H9 (cell line): ENCODE measurements around the gene ETFDH. TPM values are rescaled to one million over a fixed set of nuclear protein-coding genes. Genes with fewer than 3 reads are reported as not detected.
"Not testable (repeated sequence)": the region's sequence is repeated elsewhere in the genome, so short reads cannot be mapped to it uniquely, and the experiment has no call there.

Experiments
- DNase-seq: peaks from one replicate; pipeline ENCODE4 v3.0.0-alpha.2; 2017
- H2AFZ ChIP-seq: one replicate; pipeline ENCODE4 v1.6.1; 2013; ENCODE audit warnings: mild to moderate bottlenecking, low read length, control low read depth, moderate library complexity
- H2AK5ac ChIP-seq: 2 replicates; pipeline ENCODE4 v1.6.1; 2013; ENCODE audit warnings: low read length, control low read depth, mixed read lengths; ENCODE audit not compliant: insufficient read length
- H2BK120ac ChIP-seq: one replicate; pipeline ENCODE4 v1.6.1; 2013; ENCODE audit warnings: low read depth, mild to moderate bottlenecking, low read length, control low read depth, inconsistent platforms; ENCODE audit not compliant: poor library complexity, severe bottlenecking
- H2BK12ac ChIP-seq: 2 replicates; pipeline ENCODE4 v1.6.1; 2013; ENCODE audit warnings: low read length, control low read depth, mixed read lengths, low read depth; ENCODE audit not compliant: insufficient read length
- H2BK15ac ChIP-seq: 2 replicates; pipeline ENCODE4 v1.6.1; 2013; ENCODE audit warnings: low read depth, low read length, control low read depth
- H2BK20ac ChIP-seq: one replicate; pipeline ENCODE4 v1.6.1; 2013; ENCODE audit warnings: low read depth, mild to moderate bottlenecking, low read length, control low read depth, inconsistent platforms; ENCODE audit not compliant: poor library complexity, severe bottlenecking
- H2BK5ac ChIP-seq: 2 replicates; pipeline ENCODE4 v1.6.1; 2013; ENCODE audit warnings: low read length, control low read depth, mixed read lengths; ENCODE audit not compliant: insufficient read length
- H3K14ac ChIP-seq: 2 replicates; pipeline ENCODE4 v1.6.1; 2013; ENCODE audit warnings: low read length, control low read depth; ENCODE audit not compliant: insufficient read depth
- H3K18ac ChIP-seq: 2 replicates; pipeline ENCODE4 v1.6.1; 2013; ENCODE audit warnings: low read depth, mild to moderate bottlenecking, mixed read lengths, low read length, control low read depth; ENCODE audit not compliant: insufficient read length
- H3K23ac ChIP-seq: 2 replicates; pipeline ENCODE4 v1.6.1; 2013; ENCODE audit warnings: low read length, control low read depth, mixed read lengths, low read depth; ENCODE audit not compliant: insufficient read length
- H3K23me2 ChIP-seq: 2 replicates; pipeline ENCODE4 v1.6.1; 2013; ENCODE audit warnings: low read depth, mild to moderate bottlenecking, mixed read lengths, low read length, control low read depth; ENCODE audit not compliant: insufficient read length, poor library complexity, severe bottlenecking
- H3K27ac ChIP-seq: 2 replicates; pipeline ENCODE4 v1.5.1; 2013; ENCODE audit warnings: low read length, control low read depth, mixed read lengths, low read depth; ENCODE audit not compliant: insufficient read length
- H3K27me3 ChIP-seq: 2 replicates; pipeline ENCODE4 v1.6.1; 2013; ENCODE audit warnings: low read length, control low read depth, inconsistent platforms; ENCODE audit not compliant: insufficient read depth
- H3K4ac ChIP-seq: 2 replicates; pipeline ENCODE4 v1.6.1; 2013; ENCODE audit warnings: low read depth, mild to moderate bottlenecking, control low read depth, inconsistent platforms, low read length, moderate library complexity
- H3K4me1 ChIP-seq: 2 replicates; pipeline ENCODE4 v1.6.1; 2013; ENCODE audit warnings: low read length, control low read depth, inconsistent platforms; ENCODE audit not compliant: insufficient read depth
- H3K4me2 ChIP-seq: 2 replicates; pipeline ENCODE4 v1.6.1; 2013; ENCODE audit warnings: low read length, control low read depth, mixed read lengths; ENCODE audit not compliant: insufficient read length, insufficient read depth
- H3K56ac ChIP-seq: 2 replicates; pipeline ENCODE4 v1.6.1; 2013; ENCODE audit warnings: low read depth, mild to moderate bottlenecking, mixed read lengths, low read length, control low read depth; ENCODE audit not compliant: insufficient read length
- H3K79me1 ChIP-seq: 2 replicates; pipeline ENCODE4 v1.6.1; 2013; ENCODE audit warnings: low read depth, mild to moderate bottlenecking, moderate library complexity, low read length, control low read depth, inconsistent platforms; ENCODE audit not compliant: insufficient read depth, poor library complexity, severe bottlenecking
- H3K79me2 ChIP-seq: 2 replicates; pipeline ENCODE4 v1.6.1; 2013; ENCODE audit warnings: low read length, control low read depth, inconsistent platforms; ENCODE audit not compliant: insufficient read depth
- H3K9ac ChIP-seq: 2 replicates; pipeline ENCODE4 v1.6.1; 2013; ENCODE audit warnings: low read length, control low read depth, mixed read lengths; ENCODE audit not compliant: insufficient read length; ENCODE audit errors: extremely low read depth
- H3K9me3 ChIP-seq: one replicate; pipeline ENCODE4 v1.6.1; 2013; ENCODE audit warnings: low read depth, low read length, inconsistent platforms; ENCODE audit not compliant: control insufficient read depth
- H3T11ph ChIP-seq: one replicate; pipeline ENCODE4 v1.6.1; 2013; ENCODE audit warnings: mild to moderate bottlenecking, low read length, control low read depth, inconsistent platforms
- H4K20me1 ChIP-seq: one replicate; pipeline ENCODE4 v1.6.1; 2013; ENCODE audit not compliant: control insufficient read depth, insufficient read length, insufficient read depth
- H4K5ac ChIP-seq: 2 replicates; pipeline ENCODE4 v1.6.1; 2013; ENCODE audit warnings: low read depth, mild to moderate bottlenecking, mixed read lengths, low read length, control low read depth; ENCODE audit not compliant: insufficient read length
- H4K8ac ChIP-seq: replicated peaks from 2 replicates; pipeline ENCODE4 v1.6.1; 2013; ENCODE audit warnings: low read length, control low read depth, mixed read lengths, low read depth; ENCODE audit not compliant: insufficient read length
- H4K91ac ChIP-seq: 2 replicates; pipeline ENCODE4 v1.6.1; 2013; ENCODE audit warnings: low read depth, mild to moderate bottlenecking, moderate library complexity, mixed read lengths, low read length, control low read depth; ENCODE audit not compliant: insufficient read length
- H3K27ac Mint-ChIP-seq, 3 experiments: 2 replicates in 2 of 3; 3 replicates in 1 of 3; pipeline ENCODE4 v1.8.0; 2020 to 2021; ENCODE audit warnings: mixed read lengths in 3 of 3, mild to moderate bottlenecking in 1 of 3, moderate library complexity in 1 of 3
- H3K27me3 Mint-ChIP-seq: 2 replicates; pipeline ENCODE4 v1.8.0; 2021; ENCODE audit warnings: low read depth, mild to moderate bottlenecking, moderate library complexity, mixed read lengths
- H3K36me3 Mint-ChIP-seq, 3 experiments: 2 replicates in 2 of 3; 3 replicates in 1 of 3; pipeline ENCODE4 v1.8.0; 2020 to 2021; ENCODE audit warnings: low read depth in 3 of 3, mixed read lengths in 3 of 3; ENCODE audit not compliant: insufficient read depth in 1 of 3
- H3K4me1 Mint-ChIP-seq, 2 experiments: 2 replicates each; pipeline ENCODE4 v1.8.0; 2020; ENCODE audit warnings: mixed read lengths in 2 of 2
- H3K4me3 Mint-ChIP-seq, 2 experiments: 2 replicates in 1 of 2; 3 replicates in 1 of 2; pipeline ENCODE4 v1.8.0; 2020 to 2021; ENCODE audit warnings: mild to moderate bottlenecking in 2 of 2, mixed read lengths in 2 of 2, moderate library complexity in 1 of 2
- H3K9me3 Mint-ChIP-seq, 2 experiments: 2 replicates in 1 of 2; 3 replicates in 1 of 2; pipeline ENCODE4 v1.8.0; 2020; ENCODE audit warnings: mild to moderate bottlenecking in 2 of 2, mixed read lengths in 2 of 2, moderate library complexity in 1 of 2
- WGBS: extraction: QIAGEN DNeasy Blood & Tissue Kit; methylation state at CpG from one replicate; pipeline ENCODE4 v1.1.7; 2013; ENCODE audit warnings: missing lambda C conversion rate, low lambda C conversion rate, mixed read lengths; ENCODE audit not compliant: insufficient read length; ENCODE audit errors: extremely low coverage; 5-methylcytosine and 5-hydroxymethylcytosine counted together
- total RNA-seq: library from RNA; stranded (reverse); gene quantifications from 2 replicates; pipeline ENCODE4 v1.2.1, GENCODE V29; 2021
- TF ChIP-seq, protein P1 (sequence below): fragments of 200-600 bp; sonication (generic); conservative IDR thresholded peaks from 3 replicates; pipeline ENCODE4 v1.8.0; 2021; ENCODE audit warnings: antibody characterized with exemption, mild to moderate bottlenecking

The ETFDH gene
- total RNA-seq, 1 experiment from 2014 or later: 12.8 TPM

DNA sequence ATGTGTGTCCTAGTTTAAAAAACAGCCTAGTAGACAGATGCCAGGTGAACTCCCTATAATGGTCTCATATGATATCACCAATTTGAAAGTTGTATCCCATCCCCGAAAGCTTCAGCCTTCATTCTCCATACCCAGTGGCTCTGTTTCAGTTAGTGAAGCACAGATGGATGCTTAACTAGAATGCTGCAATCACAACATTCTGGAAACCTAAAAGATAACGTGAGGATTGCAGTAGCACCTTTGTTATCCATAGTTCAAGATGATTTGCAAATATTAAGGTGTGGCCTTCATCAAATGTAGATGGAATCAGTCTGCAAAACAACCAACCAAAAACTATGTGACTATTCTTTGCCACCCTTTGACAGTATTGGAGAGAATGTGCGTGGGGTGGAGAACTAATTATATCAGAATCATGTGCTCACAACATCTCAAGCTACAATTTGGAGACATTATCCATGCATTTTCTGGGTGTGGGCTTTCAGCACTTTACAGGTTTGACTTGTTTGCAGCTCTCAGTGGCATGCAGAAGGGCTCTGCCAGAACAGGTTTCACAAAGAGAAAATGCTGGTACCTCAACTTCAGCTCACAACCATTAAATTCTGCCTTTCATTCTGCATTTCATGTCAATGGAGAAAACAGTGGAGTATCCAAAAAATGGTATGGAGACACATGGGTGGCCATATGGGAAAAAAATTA is 69.4 kb downstream of the ETFDH start:
- Histone ChIP-seq H2AFZ (no peak overlapping the region), H2AK5ac (no peak overlapping the region), H3K14ac (no peak overlapping the region), H3T11ph (no peak overlapping the region), H3K79me1 (no peaks in the 10 kb centered on the region), H3K18ac (no peak overlapping the region), H2BK5ac (no peak overlapping the region), H4K20me1 (no peaks in the 10 kb centered on the region), H2BK120ac (no peak overlapping the region), H3K4me1 (no peaks in the 10 kb centered on the region), H3K27me3 (no peaks in the 10 kb centered on the region), H3K56ac (no peak overlapping the region), H2BK12ac (no peak overlapping the region), H4K5ac (no peak overlapping the region), H2BK20ac (no peak overlapping the region), H3K9ac (no peak overlapping the region), H2BK15ac (no peak overlapping the region), H3K23me2 (no peaks in the 10 kb centered on the region), H3K9me3 (no peaks in the 10 kb centered on the region), H3K4ac (no peak overlapping the region), H4K8ac (no peak overlapping the region), H3K79me2 (no peaks in the 10 kb centered on the region), H3K27ac (no peak overlapping the region), H3K23ac (no peak overlapping the region), H4K91ac (no peak overlapping the region), H3K4me2 (no peak overlapping the region)
- Mint-ChIP-seq H3K9me3 (peaks cover 7 to 9% of the 10 kb centered on the region in 2 experiments), H3K27me3 (no peaks in the 10 kb centered on the region), H3K36me3 (peaks cover 0 to 1% (median 0%) of the 10 kb centered on the region in 3 experiments; a peak in 1 of 7 replicates), H3K27ac (no peak overlapping the region), H3K4me1 (peaks cover 0 to 3% of the 10 kb centered on the region in 2 experiments; a peak in 2 of 4 replicates), H3K4me3 (no peak overlapping the region)
- no peak for DNase-seq
- TF ChIP-seq, protein P1, sequence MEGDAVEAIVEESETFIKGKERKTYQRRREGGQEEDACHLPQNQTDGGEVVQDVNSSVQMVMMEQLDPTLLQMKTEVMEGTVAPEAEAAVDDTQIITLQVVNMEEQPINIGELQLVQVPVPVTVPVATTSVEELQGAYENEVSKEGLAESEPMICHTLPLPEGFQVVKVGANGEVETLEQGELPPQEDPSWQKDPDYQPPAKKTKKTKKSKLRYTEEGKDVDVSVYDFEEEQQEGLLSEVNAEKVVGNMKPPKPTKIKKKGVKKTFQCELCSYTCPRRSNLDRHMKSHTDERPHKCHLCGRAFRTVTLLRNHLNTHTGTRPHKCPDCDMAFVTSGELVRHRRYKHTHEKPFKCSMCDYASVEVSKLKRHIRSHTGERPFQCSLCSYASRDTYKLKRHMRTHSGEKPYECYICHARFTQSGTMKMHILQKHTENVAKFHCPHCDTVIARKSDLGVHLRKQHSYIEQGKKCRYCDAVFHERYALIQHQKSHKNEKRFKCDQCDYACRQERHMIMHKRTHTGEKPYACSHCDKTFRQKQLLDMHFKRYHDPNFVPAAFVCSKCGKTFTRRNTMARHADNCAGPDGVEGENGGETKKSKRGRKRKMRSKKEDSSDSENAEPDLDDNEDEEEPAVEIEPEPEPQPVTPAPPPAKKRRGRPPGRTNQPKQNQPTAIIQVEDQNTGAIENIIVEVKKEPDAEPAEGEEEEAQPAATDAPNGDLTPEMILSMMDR: no peak
- WGBS: no CpG with 5 or more reads among the region's 3 CpGs

DNA sequence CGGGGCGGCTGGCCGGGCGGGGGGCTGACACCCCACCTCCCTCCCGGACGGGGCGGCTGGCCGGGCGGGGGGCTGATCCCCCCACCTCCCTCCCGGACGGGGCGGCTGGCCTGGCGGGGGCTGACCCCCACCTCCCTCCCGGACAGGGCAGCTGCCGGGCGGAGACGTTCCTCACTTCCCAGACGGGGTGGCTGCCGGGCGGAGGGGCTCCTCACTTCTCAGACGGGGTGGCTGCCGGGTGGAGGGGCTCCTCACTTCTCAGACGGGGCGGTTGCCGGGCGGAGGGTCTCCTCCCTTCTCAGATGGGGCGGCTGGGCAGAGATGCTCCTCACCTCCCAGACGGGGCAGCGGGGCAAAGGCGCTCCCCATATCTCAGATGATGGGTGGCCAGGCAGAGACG is 74.4 kb downstream of the ETFDH start:
- not testable (repeated sequence) for H2BK20ac ChIP-seq, H3K27me3 Mint-ChIP-seq, H3K56ac ChIP-seq, H3K27ac ChIP-seq, H3K4me1 Mint-ChIP-seq, H3K79me1 ChIP-seq, H3K4me1 ChIP-seq, H3K36me3 Mint-ChIP-seq, H3K27me3 ChIP-seq, H2BK120ac ChIP-seq, H3K23ac ChIP-seq, H4K8ac ChIP-seq, H2AK5ac ChIP-seq, H3K4me2 ChIP-seq, H3K9me3 ChIP-seq, H4K91ac ChIP-seq, DNase-seq, H3K27ac Mint-ChIP-seq, H3K14ac ChIP-seq, H2BK12ac ChIP-seq, H2BK15ac ChIP-seq, H3K4me3 Mint-ChIP-seq, H3T11ph ChIP-seq, H2BK5ac ChIP-seq, H4K5ac ChIP-seq, H3K79me2 ChIP-seq, H3K9ac ChIP-seq, H3K18ac ChIP-seq, H4K20me1 ChIP-seq, H3K23me2 ChIP-seq, H2AFZ ChIP-seq, H3K4ac ChIP-seq
- H3K9me3 Mint-ChIP-seq: peaks cover 15 to 18% of the 10 kb centered on the region in 2 experiments
- no CpG with 5 or more reads among the region's 31 CpGs for WGBS
